GM12878 (cell line): ENCODE measurements around the gene ANKHD1.

ENCODE experiments used
- BCLAF1 ChIP-seq: fragments of 450-650 bp; IDR thresholded peaks from 2 replicates; pipeline ENCODE4 v1.6.1; 2017; ENCODE audit warnings: antibody characterized with exemption, mild to moderate bottlenecking, moderate library complexity
- CHD1 ChIP-seq: IDR thresholded peaks from 2 replicates; pipeline ENCODE4 v1.6.1; 2012; ENCODE audit warnings: low read depth, low read length, improper control_type of control experiment
- CTCF ChIP-seq, 3 experiments: IDR thresholded peaks in 2 of 3; conservative IDR thresholded peaks in 1 of 3; 2 replicates each; pipeline ENCODE4 v1.5.1; 2011; ENCODE audit warnings: low read depth in 3 of 3, low read length in 3 of 3, mild to moderate bottlenecking in 3 of 3, control low read depth in 2 of 3, moderate library complexity in 2 of 3, inconsistent platforms in 1 of 3, mixed read lengths in 1 of 3; ENCODE audit not compliant: control insufficient read depth in 2 of 3, insufficient read depth in 1 of 3; ENCODE audit errors: extremely low read depth in 1 of 3
- ESRRA ChIP-seq: IDR thresholded peaks from 2 replicates; pipeline ENCODE4 v1.6.1; 2012; ENCODE audit warnings: mild to moderate bottlenecking, low read length, improper control_type of control experiment
- EZH2 ChIP-seq: IDR thresholded peaks from 2 replicates; pipeline ENCODE4 v1.6.1; 2012; ENCODE audit warnings: low read depth, mild to moderate bottlenecking, control low read depth, inconsistent platforms, low read length, borderline replicate concordance; ENCODE audit not compliant: control insufficient read depth
- HSF1 ChIP-seq: fragments of 150-350 bp; IDR thresholded peaks from 2 replicates; pipeline ENCODE4 v1.6.1; 2014; ENCODE audit warnings: mild to moderate bottlenecking, low read depth, low read length
- MTA3 ChIP-seq: IDR thresholded peaks from 2 replicates; pipeline ENCODE4 v1.6.1; 2012; ENCODE audit warnings: low read length, inconsistent platforms, borderline replicate concordance
- POLR2A ChIP-seq: IDR thresholded peaks from 2 replicates; pipeline ENCODE4 v1.6.1; 2011; ENCODE audit warnings: low read depth, mild to moderate bottlenecking, low read length
- POLR2AphosphoS5 ChIP-seq: IDR thresholded peaks from 2 replicates; pipeline ENCODE4 v1.6.1; 2011; ENCODE audit warnings: mild to moderate bottlenecking, low read length, inconsistent platforms
- SIN3A ChIP-seq: IDR thresholded peaks from 2 replicates; pipeline ENCODE4 v1.6.1; 2012; ENCODE audit warnings: low read depth, low read length, improper control_type of control experiment
- SP1 ChIP-seq: IDR thresholded peaks from one replicate; pipeline ENCODE4 v1.6.1; 2011; ENCODE audit warnings: low read depth, low read length
- YY1 ChIP-seq: IDR thresholded peaks from 2 replicates; pipeline ENCODE4 v1.6.1; 2011; ENCODE audit warnings: low read depth, mild to moderate bottlenecking, low read length
- ZBTB33 ChIP-seq: fragments of 450-650 bp; IDR thresholded peaks from 2 replicates; pipeline ENCODE4 v1.6.1; 2017; ENCODE audit warnings: mild to moderate bottlenecking
- ZBTB40 ChIP-seq: fragments of 450-650 bp; IDR thresholded peaks from 2 replicates; pipeline ENCODE4 v1.6.1; 2016; ENCODE audit warnings: mild to moderate bottlenecking, moderate library complexity, borderline replicate concordance

- TF ChIP-seq POLR2A (no peak), CTCF (IDR thresholded peaks at IDR 0.05 in 2 of 3, conservative IDR thresholded peaks at IDR 0.05 in 1 of 3; ENCODE audit: control insufficient read depth in 2 of 3, extremely low read depth in 1 of 3, insufficient read depth in 1 of 3, low read depth in 3 of 3, low read length in 3 of 3) (no peak), CHD1 (no peak), HSF1 (no peak), POLR2AphosphoS5 (no peak), ZBTB33 (no peak), SIN3A (no peak), YY1 (no peak), EZH2 (no peak), ZBTB40 (no peak), SP1 (no peak), BCLAF1 (no peak), ESRRA (no peak), MTA3 (no peak)
Observed at GRCh38 chr5:140356853-140357725, 44.5 kb upstream of the ANKHD1 start.
